Stimulated activated naive CD8-positive, alpha-beta T cell treated with anti-CD3 and anti-CD28 coated beads, Interleukin-15, amount 100 ng/mL, for 72 hours (primary cell): ENCODE data around the gene MAP3K7.

ENCODE experiments used
- ATAC-seq: fragments of 150-1000 bp; cut with Tn5 transposase; 2 replicates; pipeline ENCODE4 v1.10.0; 2021; ENCODE audit warnings: mild to moderate bottlenecking, moderate library complexity
- DNase-seq, 2 donors: peaks; one replicate each; pipeline ENCODE4 v3.0.0; 2021 to 2022
- H3K27ac Mint-ChIP-seq, 2 donors: one replicate each; pipeline ENCODE4 v1.8.0; 2022; ENCODE audit warnings: mild to moderate bottlenecking in 2 of 2, mixed read lengths in 2 of 2, moderate library complexity in 2 of 2
- H3K27me3 Mint-ChIP-seq: one replicate; pipeline ENCODE4 v1.8.0; 2022; ENCODE audit warnings: mixed read lengths
- H3K4me1 Mint-ChIP-seq: one replicate; pipeline ENCODE4 v1.8.0; 2022; ENCODE audit warnings: mild to moderate bottlenecking, mixed read lengths
- H3K4me3 Mint-ChIP-seq, 2 donors: one replicate each; pipeline ENCODE4 v1.8.0; 2022; ENCODE audit warnings: mild to moderate bottlenecking in 2 of 2, mixed read lengths in 2 of 2, moderate library complexity in 1 of 2
- H3K9me3 Mint-ChIP-seq, 2 donors: one replicate each; pipeline ENCODE4 v1.8.0; 2022; ENCODE audit warnings: mixed read lengths in 2 of 2

MAP3K7 gene

GRCh38 chr6:90516074-90516660 lies 70.7 kb downstream of the MAP3K7 start:
- Mint-ChIP-seq H3K27ac (no peak overlapping the region), H3K9me3 (no peaks in the 10 kb centered on the region), H3K4me1 (no peaks in the 10 kb centered on the region), H3K4me3 (no peak overlapping the region), H3K27me3 (no peaks in the 10 kb centered on the region)
- ATAC-seq (no peak), DNase-seq (no peak)

- no peak overlapping the region for H3K27ac Mint-ChIP-seq
- DNase-seq (no peak), ATAC-seq (no peak)
- H3K4me3 Mint-ChIP-seq = no peak overlapping the region
- H3K9me3 Mint-ChIP-seq = peaks cover 0 to under 1% of the 10 kb centered on the region in 2 donors
- no peaks in the 10 kb centered on the region for H3K27me3 Mint-ChIP-seq
- H3K4me1 Mint-ChIP-seq = no peaks in the 10 kb centered on the region
Observed at GRCh38 chr6:90514496-90514895, 72.4 kb downstream of the MAP3K7 start.

GRCh38 chr6:90508753-90509152 lies 78.1 kb downstream of the MAP3K7 start:
- peaks cover 4 to 17% of the 10 kb centered on the region in 2 donors for H3K9me3 Mint-ChIP-seq
- H3K27ac Mint-ChIP-seq = no peak overlapping the region
- no peak for ATAC-seq
- peaks cover under 1% of the 10 kb centered on the region for H3K4me1 Mint-ChIP-seq
- H3K4me3 Mint-ChIP-seq = no peak overlapping the region
- no peaks in the 10 kb centered on the region for H3K27me3 Mint-ChIP-seq
- DNase-seq = no peak

- Mint-ChIP-seq H3K9me3 (peaks cover 0 to 1% of the 10 kb centered on the region in 2 donors), H3K4me1 (peaks cover 20% of the 10 kb centered on the region), H3K27ac (peak overlapping the region in 1 of 2 donors; percentile 15), H3K4me3 (no peak overlapping the region), H3K27me3 (no peaks in the 10 kb centered on the region)
- no peak for DNase-seq
- peak; percentile 87 for ATAC-seq
Observed at GRCh38 chr6:90502866-90503407, 83.9 kb downstream of the MAP3K7 start.

GRCh38 chr6:90502381-90502780 lies 84.5 kb downstream of the MAP3K7 start:
- no peaks in the 10 kb centered on the region for H3K9me3 Mint-ChIP-seq
- no peak for ATAC-seq
- DNase-seq = no peak
- H3K27ac Mint-ChIP-seq = no peak overlapping the region
- H3K4me1 Mint-ChIP-seq = peaks cover 20% of the 10 kb centered on the region
- H3K4me3 Mint-ChIP-seq = no peak overlapping the region
- no peaks in the 10 kb centered on the region for H3K27me3 Mint-ChIP-seq

GRCh38 chr6:90500458-90500857 lies 86.4 kb downstream of the MAP3K7 start:
- Mint-ChIP-seq H3K4me1 (peaks cover 20% of the 10 kb centered on the region), H3K27ac (no peak overlapping the region), H3K4me3 (no peak overlapping the region), H3K9me3 (no peaks in the 10 kb centered on the region), H3K27me3 (no peaks in the 10 kb centered on the region)
- no peak for ATAC-seq
- DNase-seq = no peak

- Mint-ChIP-seq H3K9me3 (no peaks in the 10 kb centered on the region), H3K27me3 (peaks cover 26% of the 10 kb centered on the region), H3K4me3 (no peak overlapping the region), H3K4me1 (peaks cover 12% of the 10 kb centered on the region), H3K27ac (no peak overlapping the region)
- ATAC-seq = no peak
- no peak for DNase-seq
Observed at GRCh38 chr6:90497411-90497810, 89.5 kb downstream of the MAP3K7 start.

GRCh38 chr6:90496258-90497016 lies 90.4 kb downstream of the MAP3K7 start:
- ATAC-seq (no peak), DNase-seq (no peak)
- Mint-ChIP-seq H3K27ac (no peak overlapping the region), H3K9me3 (no peaks in the 10 kb centered on the region), H3K4me3 (no peak overlapping the region), H3K4me1 (peaks cover 6% of the 10 kb centered on the region), H3K27me3 (peaks cover 33% of the 10 kb centered on the region)

GRCh38 chr6:90495216-90495817 lies 91.6 kb downstream of the MAP3K7 start:
- H3K27ac Mint-ChIP-seq = no peak overlapping the region

GRCh38 chr6:90494067-90494780 lies 92.6 kb downstream of the MAP3K7 start:
- no peaks in the 10 kb centered on the region for H3K9me3 Mint-ChIP-seq
- peak overlapping the region in 1 of 2 donors; percentile 29 for H3K27ac Mint-ChIP-seq
- peaks cover 6% of the 10 kb centered on the region for H3K4me1 Mint-ChIP-seq
- H3K4me3 Mint-ChIP-seq = no peak overlapping the region
- H3K27me3 Mint-ChIP-seq = peaks cover 33% of the 10 kb centered on the region
- ATAC-seq (no peak), DNase-seq (no peak)

More at GRCh38 chr6:90495216-90495817, 91.6 kb downstream of the MAP3K7 start:
- Mint-ChIP-seq H3K9me3 (no peaks in the 10 kb centered on the region), H3K4me1 (peaks cover 6% of the 10 kb centered on the region), H3K4me3 (no peak overlapping the region), H3K27me3 (peaks cover 33% of the 10 kb centered on the region)
- DNase-seq (no peak), ATAC-seq (no peak)

GRCh38 chr6:90493332-90493731 lies 93.5 kb downstream of the MAP3K7 start:
- H3K4me3 Mint-ChIP-seq = no peak overlapping the region
- ATAC-seq (no peak), DNase-seq (no peak)
- H3K27me3 Mint-ChIP-seq = peaks cover 33% of the 10 kb centered on the region
- H3K4me1 Mint-ChIP-seq = peaks cover 6% of the 10 kb centered on the region
- no peak overlapping the region for H3K27ac Mint-ChIP-seq
- no peaks in the 10 kb centered on the region for H3K9me3 Mint-ChIP-seq

GRCh38 chr6:90492798-90493197 lies 94.1 kb downstream of the MAP3K7 start:
- H3K27me3 Mint-ChIP-seq = peaks cover 33% of the 10 kb centered on the region
- DNase-seq (no peak), ATAC-seq (no peak)

GRCh38 chr6:90492369-90492768 lies 94.5 kb downstream of the MAP3K7 start:
- H3K4me1 Mint-ChIP-seq = peaks cover 6% of the 10 kb centered on the region
- H3K27me3 Mint-ChIP-seq = peaks cover 33% of the 10 kb centered on the region
- ATAC-seq = no peak
- no peak for DNase-seq
- H3K9me3 Mint-ChIP-seq = no peaks in the 10 kb centered on the region
- H3K4me3 Mint-ChIP-seq = no peak overlapping the region
- H3K27ac Mint-ChIP-seq = no peak overlapping the region

More at GRCh38 chr6:90492798-90493197, 94.1 kb downstream of the MAP3K7 start:
- H3K9me3 Mint-ChIP-seq = no peaks in the 10 kb centered on the region
- H3K27ac Mint-ChIP-seq = no peak overlapping the region
- no peak overlapping the region for H3K4me3 Mint-ChIP-seq
- H3K4me1 Mint-ChIP-seq = peaks cover 6% of the 10 kb centered on the region

- H3K4me1 Mint-ChIP-seq = peaks cover 6% of the 10 kb centered on the region
- ATAC-seq (no peak), DNase-seq (no peak)
- H3K27ac Mint-ChIP-seq = no peak overlapping the region
- H3K9me3 Mint-ChIP-seq = peaks cover 11 to 13% of the 10 kb centered on the region in 2 donors
- no peak overlapping the region for H3K4me3 Mint-ChIP-seq
- peaks cover 33% of the 10 kb centered on the region for H3K27me3 Mint-ChIP-seq
Observed at GRCh38 chr6:90490030-90490716, 96.7 kb downstream of the MAP3K7 start.

- no peak overlapping the region for H3K4me3 Mint-ChIP-seq
- H3K27me3 Mint-ChIP-seq = peaks cover 21% of the 10 kb centered on the region
- peaks cover 6% of the 10 kb centered on the region for H3K4me1 Mint-ChIP-seq
- DNase-seq = no peak
- ATAC-seq = no peak
- H3K9me3 Mint-ChIP-seq = peaks cover 11 to 13% of the 10 kb centered on the region in 2 donors
- no peak overlapping the region for H3K27ac Mint-ChIP-seq
Observed at GRCh38 chr6:90488816-90489215, 98.1 kb downstream of the MAP3K7 start.
